Gastrocnemius medialis (tissue), 4 donors: ENCODE data around the gene RASGRP2.

Experiments
- POLR2A ChIP-seq, 2 donors: fragments of 450-650 bp; IDR thresholded peaks; one replicate each; pipeline ENCODE4 v1.6.1; 2017; ENCODE audit warnings: antibody characterized with exemption in 2 of 2, mild to moderate bottlenecking in 2 of 2, moderate library complexity in 2 of 2
- TF ChIP-seq, protein P1 (sequence below), 5 experiments: fragments of 450-650 bp in 3 of 5; fragments of 200-600 bp in 2 of 5; sonication (generic) in 2 of 5; IDR thresholded peaks in 4 of 5; conservative IDR thresholded peaks in 1 of 5; 1 replicate in 4 of 5; 2 replicates in 1 of 5; pipeline ENCODE4 v1.5.1; 2016 to 2019; ENCODE audit warnings: antibody characterized with exemption in 5 of 5, mild to moderate bottlenecking in 3 of 5, moderate library complexity in 3 of 5

DNA sequence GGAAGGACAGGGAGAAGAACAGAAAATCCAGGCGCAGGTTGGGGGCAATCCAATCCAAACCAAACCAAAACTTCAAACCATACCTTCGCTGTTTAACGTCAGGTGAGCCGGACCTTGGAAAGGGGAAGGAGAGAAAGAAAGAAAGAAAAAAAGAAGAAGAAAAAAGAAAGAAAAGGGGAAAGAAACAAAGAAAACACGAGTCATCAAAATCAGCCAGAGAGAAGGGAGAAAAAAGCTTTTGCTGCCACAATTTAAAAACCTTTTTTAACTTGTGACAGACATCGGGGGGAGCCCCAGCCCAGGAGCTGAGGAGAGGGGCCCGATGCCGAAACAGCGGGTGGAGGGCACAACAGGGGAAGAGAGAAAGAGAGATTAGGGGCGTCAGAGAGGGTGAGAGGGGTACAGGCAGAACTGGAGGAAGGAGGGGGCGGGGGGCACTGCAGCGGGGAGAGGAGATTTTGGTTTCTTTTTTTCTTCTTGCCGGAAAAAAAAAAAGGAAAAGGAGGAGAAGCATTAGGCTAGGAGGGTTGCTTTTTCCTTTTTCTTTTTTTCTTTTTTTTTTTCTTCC lies 51.1 kb downstream of the RASGRP2 start:
- TF ChIP-seq POLR2A (IDR thresholded peaks at IDR 0.05): no peak
- TF ChIP-seq, protein P1, sequence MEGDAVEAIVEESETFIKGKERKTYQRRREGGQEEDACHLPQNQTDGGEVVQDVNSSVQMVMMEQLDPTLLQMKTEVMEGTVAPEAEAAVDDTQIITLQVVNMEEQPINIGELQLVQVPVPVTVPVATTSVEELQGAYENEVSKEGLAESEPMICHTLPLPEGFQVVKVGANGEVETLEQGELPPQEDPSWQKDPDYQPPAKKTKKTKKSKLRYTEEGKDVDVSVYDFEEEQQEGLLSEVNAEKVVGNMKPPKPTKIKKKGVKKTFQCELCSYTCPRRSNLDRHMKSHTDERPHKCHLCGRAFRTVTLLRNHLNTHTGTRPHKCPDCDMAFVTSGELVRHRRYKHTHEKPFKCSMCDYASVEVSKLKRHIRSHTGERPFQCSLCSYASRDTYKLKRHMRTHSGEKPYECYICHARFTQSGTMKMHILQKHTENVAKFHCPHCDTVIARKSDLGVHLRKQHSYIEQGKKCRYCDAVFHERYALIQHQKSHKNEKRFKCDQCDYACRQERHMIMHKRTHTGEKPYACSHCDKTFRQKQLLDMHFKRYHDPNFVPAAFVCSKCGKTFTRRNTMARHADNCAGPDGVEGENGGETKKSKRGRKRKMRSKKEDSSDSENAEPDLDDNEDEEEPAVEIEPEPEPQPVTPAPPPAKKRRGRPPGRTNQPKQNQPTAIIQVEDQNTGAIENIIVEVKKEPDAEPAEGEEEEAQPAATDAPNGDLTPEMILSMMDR (IDR thresholded peaks at IDR 0.05 in 4 of 5, conservative IDR thresholded peaks at IDR 0.05 in 1 of 5): no peak
